Caco-2 (cell line): Measurements from ENCODE around the gene RIN3. TPM values are rescaled to one million over a fixed set of nuclear protein-coding genes. Genes with fewer than 3 reads are reported as not detected.

Experiments
- BruUV-seq: library from RNA; stranded (reverse); fragments of 400-500 nt; replicated peaks from 2 replicates; lab custom pipeline; 2021; lab: Mats Ljungman, UMichigan
- CTCF ChIA-PET: fragments of 300-600 bp; sonication (Branson Sonifier 250); formaldehyde crosslinking; loops from one replicate; lab custom pipeline; 2022; ENCODE audit warnings: antibody characterized with exemption; lab: Charles Lee
- POLR2A ChIA-PET: fragments of 300-600 bp; sonication (Branson Sonifier 250); formaldehyde crosslinking; loops from one replicate; lab custom pipeline; 2022; ENCODE audit warnings: antibody characterized with exemption; lab: Charles Lee
- DNase-seq, 2 experiments: peaks; one replicate each; pipeline versions ENCODE4 v3.0.0 to v3.0.0-alpha.2; 2020 to 2022
- H3K27me3 ChIP-seq: replicated peaks from 2 replicates; pipeline ENCODE4 v1.6.0; 2011; ENCODE audit warnings: low read length; ENCODE audit not compliant: control insufficient read depth, insufficient read depth
- H3K36me3 ChIP-seq: 2 replicates; pipeline ENCODE4 v1.5.1; 2011; ENCODE audit warnings: low read length; ENCODE audit not compliant: control insufficient read depth, insufficient read depth
- H3K4me1 ChIP-seq: fragments of 250-450 bp; sonication (Bioruptor Pico); 2 replicates; pipeline ENCODE4 v1.5.1; 2020; ENCODE audit warnings: mild to moderate bottlenecking
- H3K4me3 ChIP-seq: 2 replicates; pipeline ENCODE4 v1.5.1; 2011; ENCODE audit warnings: low read depth, mild to moderate bottlenecking, control low read depth, low read length
- H3K9me3 ChIP-seq: fragments of 250-450 bp; sonication (Bioruptor Pico); 2 replicates; pipeline ENCODE4 v1.5.1; 2020; ENCODE audit warnings: mild to moderate bottlenecking, moderate library complexity
- H3K27ac Mint-ChIP-seq: one replicate; pipeline ENCODE4 v1.8.0; 2022; ENCODE audit warnings: mixed read lengths; ENCODE audit not compliant: unreplicated experiment
- H3K27me3 Mint-ChIP-seq: one replicate; pipeline ENCODE4 v1.8.0; 2022; ENCODE audit warnings: mixed read lengths; ENCODE audit not compliant: insufficient read depth, unreplicated experiment
- H3K36me3 Mint-ChIP-seq: one replicate; pipeline ENCODE4 v1.8.0; 2022; ENCODE audit warnings: mild to moderate bottlenecking, mixed read lengths; ENCODE audit not compliant: insufficient read depth, unreplicated experiment
- H3K4me1 Mint-ChIP-seq: one replicate; pipeline ENCODE4 v1.8.0; 2022; ENCODE audit warnings: low read depth, mixed read lengths; ENCODE audit not compliant: unreplicated experiment
- H3K4me3 Mint-ChIP-seq: one replicate; pipeline ENCODE4 v1.8.0; 2022; ENCODE audit warnings: mild to moderate bottlenecking, moderate library complexity, mixed read lengths; ENCODE audit not compliant: unreplicated experiment
- H3K9me3 Mint-ChIP-seq: one replicate; pipeline ENCODE4 v1.8.0; 2022; ENCODE audit warnings: mixed read lengths; ENCODE audit not compliant: unreplicated experiment
- intact Hi-C: fragments of 100-400 bp; cut with micrococcal nuclease; formaldehyde crosslinking; loops from one replicate; pipeline ENCODE4 v1.10.0; 2022; ENCODE audit not compliant: unreplicated experiment
- total RNA-seq: library from RNA; stranded (reverse); gene quantifications from 2 replicates; pipeline ENCODE4 v1.2.3, GENCODE V29; 2022
- TF ChIP-seq, protein P1 (sequence below), 2 experiments: fragments of 200-600 bp in 1 of 2; IDR thresholded peaks; 1 replicate in 1 of 2; 2 replicates in 1 of 2; pipeline versions ENCODE4 v1.5.1 to v1.8.0; 2011 to 2022; ENCODE audit warnings: antibody characterized with exemption in 1 of 2, control low read depth in 1 of 2, inconsistent platforms in 1 of 2, low read depth in 1 of 2, low read length in 1 of 2, mild to moderate bottlenecking in 1 of 2, moderate library complexity in 1 of 2; ENCODE audit not compliant: insufficient read depth in 1 of 2, severe bottlenecking in 1 of 2, unreplicated experiment in 1 of 2

Gene RIN3
- total RNA-seq, 1 experiment from 2014 or later: 20.7 TPM

DNA sequence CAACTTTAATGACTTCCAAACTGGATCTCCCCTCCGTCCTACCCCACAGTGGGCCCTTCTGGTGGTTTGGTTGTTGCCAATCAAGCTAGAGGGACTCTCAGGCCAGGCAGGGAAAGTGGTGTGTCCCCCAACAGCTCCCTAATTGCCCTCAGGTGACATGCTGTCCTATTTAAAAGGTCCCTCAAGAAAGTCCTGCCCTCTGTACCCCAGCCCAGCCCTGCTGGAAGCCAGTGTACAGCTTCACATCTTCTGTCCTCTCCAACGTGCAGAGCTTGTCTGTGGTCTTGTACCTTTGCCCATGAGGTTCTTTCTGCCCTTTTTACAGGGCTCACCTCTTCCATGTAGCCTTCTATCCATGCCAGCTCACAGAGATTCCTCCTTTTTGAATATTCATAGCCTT is 4.2 kb downstream of the RIN3 start:
- TF ChIP-seq, protein P1, sequence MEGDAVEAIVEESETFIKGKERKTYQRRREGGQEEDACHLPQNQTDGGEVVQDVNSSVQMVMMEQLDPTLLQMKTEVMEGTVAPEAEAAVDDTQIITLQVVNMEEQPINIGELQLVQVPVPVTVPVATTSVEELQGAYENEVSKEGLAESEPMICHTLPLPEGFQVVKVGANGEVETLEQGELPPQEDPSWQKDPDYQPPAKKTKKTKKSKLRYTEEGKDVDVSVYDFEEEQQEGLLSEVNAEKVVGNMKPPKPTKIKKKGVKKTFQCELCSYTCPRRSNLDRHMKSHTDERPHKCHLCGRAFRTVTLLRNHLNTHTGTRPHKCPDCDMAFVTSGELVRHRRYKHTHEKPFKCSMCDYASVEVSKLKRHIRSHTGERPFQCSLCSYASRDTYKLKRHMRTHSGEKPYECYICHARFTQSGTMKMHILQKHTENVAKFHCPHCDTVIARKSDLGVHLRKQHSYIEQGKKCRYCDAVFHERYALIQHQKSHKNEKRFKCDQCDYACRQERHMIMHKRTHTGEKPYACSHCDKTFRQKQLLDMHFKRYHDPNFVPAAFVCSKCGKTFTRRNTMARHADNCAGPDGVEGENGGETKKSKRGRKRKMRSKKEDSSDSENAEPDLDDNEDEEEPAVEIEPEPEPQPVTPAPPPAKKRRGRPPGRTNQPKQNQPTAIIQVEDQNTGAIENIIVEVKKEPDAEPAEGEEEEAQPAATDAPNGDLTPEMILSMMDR (IDR thresholded peaks at IDR 0.05; ENCODE audit: insufficient read depth in 1 of 2, low read depth in 1 of 2, low read length in 1 of 2, severe bottlenecking in 1 of 2, unreplicated experiment in 1 of 2): no peak
- no peak overlapping the region for H3K4me3 ChIP-seq
- ChIA-PET POLR2A (no interaction called here), CTCF (no interaction called here)
- H3K4me1 ChIP-seq: peaks cover 7% of the 10 kb centered on the region; the same call in 1 of the 2 replicates
- no TSS peak for BruUV-seq
- Mint-ChIP-seq H3K4me3 (no peak overlapping the region), H3K36me3 (peaks cover 12% of the 10 kb centered on the region), H3K4me1 (peaks cover 5% of the 10 kb centered on the region), H3K27ac (no peak overlapping the region), H3K27me3 (no peaks in the 10 kb centered on the region), H3K9me3 (peaks cover 10% of the 10 kb centered on the region)
- no peak for DNase-seq
- no peaks in the 10 kb centered on the region for H3K27me3 ChIP-seq
- H3K36me3 ChIP-seq: no peaks in the 10 kb centered on the region
- intact Hi-C loops: no loop called here
- no peaks in the 10 kb centered on the region for H3K9me3 ChIP-seq

DNA sequence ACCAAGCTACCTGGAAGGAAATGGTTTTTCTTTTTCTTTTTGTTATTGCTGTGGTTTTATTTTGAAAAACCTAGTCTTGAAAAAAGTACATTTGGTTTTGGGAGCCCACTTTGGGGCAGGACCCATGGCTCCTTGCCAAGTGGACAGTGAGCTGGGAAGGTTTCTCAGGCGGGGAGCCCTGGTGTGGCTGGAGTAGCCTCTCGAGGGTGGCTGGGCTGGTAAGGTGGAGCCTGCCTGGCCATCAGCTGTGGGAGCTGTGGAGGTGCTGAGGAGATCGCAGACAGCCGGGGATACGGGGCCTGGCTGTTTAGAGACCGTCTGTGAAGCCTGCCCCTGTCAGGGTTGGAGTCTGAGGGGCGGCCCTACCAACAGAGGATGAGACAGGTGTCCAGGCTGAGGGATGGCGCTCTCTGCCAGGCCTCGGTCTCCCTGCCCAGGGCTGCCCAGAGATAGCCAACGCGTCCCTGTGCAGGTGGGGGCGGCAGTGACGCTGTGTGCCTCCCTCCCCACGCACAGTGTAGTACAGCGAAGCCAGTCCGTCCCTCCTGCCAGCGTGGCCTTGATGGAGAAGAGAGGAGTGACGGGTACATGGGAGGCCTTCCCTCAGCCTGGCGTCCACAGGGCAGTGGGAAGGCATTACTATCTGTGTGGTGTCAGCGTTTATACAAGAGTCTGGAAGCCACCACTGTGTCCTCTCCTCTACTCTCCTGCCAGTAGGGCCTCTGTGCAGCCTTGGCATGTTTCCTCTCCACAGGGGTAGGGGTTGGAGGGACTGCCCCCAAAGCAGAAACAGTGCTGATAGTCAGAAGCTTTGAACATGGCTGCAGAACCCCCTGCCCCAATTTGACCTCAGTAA is 5.9 kb downstream of the RIN3 start:
- ChIA-PET CTCF (no interaction called here), POLR2A (no interaction called here)
- H3K4me3 Mint-ChIP-seq: no peak overlapping the region
- no TSS peak for BruUV-seq
- H3K27me3 ChIP-seq: no peaks in the 10 kb centered on the region
- H3K36me3 Mint-ChIP-seq: peaks cover 12% of the 10 kb centered on the region
- H3K9me3 Mint-ChIP-seq: peaks cover 10% of the 10 kb centered on the region
- DNase-seq: no peak
- no peaks in the 10 kb centered on the region for H3K36me3 ChIP-seq
- intact Hi-C loops: no loop called here
- peaks cover 5% of the 10 kb centered on the region for H3K4me1 Mint-ChIP-seq
- peaks cover 1% of the 10 kb centered on the region; the same call in 1 of the 2 replicates for H3K4me1 ChIP-seq
- TF ChIP-seq, protein P1 (IDR thresholded peaks at IDR 0.05; ENCODE audit: insufficient read depth in 1 of 2, low read depth in 1 of 2, low read length in 1 of 2, severe bottlenecking in 1 of 2, unreplicated experiment in 1 of 2): no peak
- H3K9me3 ChIP-seq: no peaks in the 10 kb centered on the region
- H3K27me3 Mint-ChIP-seq: no peaks in the 10 kb centered on the region
- H3K27ac Mint-ChIP-seq: no peak overlapping the region
- H3K4me3 ChIP-seq: no peak overlapping the region

DNA sequence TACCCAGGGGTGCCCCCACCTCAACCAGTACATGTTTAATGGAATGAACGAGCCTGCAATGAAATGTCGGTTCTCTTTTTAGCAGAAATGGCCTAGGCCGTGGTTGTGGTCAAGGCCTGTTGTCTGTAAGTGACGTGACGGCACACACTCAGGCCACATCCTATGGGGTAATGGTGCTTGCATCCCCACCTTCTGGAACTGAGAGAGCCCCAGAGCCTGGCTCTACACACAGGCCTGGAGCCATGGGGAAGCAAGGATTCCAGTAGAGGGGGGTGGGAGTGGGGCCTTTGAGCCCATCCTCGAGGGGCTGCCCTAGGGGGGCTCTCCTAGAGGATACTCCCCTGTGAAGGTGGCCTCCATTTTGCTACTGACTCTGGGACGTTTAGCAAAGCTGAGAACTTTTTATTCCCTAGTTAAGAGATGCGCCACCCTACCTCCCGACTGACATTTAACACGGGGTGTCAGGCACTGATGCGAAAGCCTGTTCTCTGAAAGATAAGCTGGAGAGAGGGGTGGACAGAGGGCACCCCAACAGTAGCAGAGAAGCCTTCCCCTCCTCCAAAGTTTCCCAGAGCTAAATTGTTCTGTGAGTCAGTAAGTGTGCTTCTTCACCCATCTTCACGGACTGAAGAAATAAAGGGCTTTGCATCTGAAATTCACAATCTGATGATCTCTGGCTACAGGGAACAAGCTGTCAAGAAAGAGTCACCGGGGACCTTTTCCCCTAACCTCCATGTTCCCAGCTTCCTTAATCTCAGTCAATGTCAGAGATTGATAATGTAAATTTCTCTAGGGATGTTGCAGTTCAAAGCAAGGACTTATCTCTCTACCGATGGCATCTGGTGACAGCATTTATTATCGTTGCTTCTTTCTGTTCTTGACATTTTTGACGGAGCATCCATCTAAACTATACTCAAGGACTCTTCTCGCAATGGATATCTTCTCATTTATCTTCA is 6.8 kb downstream of the RIN3 start:
- H3K27me3 ChIP-seq: no peaks in the 10 kb centered on the region
- intact Hi-C loops: no loop called here
- peaks cover 12% of the 10 kb centered on the region for H3K36me3 Mint-ChIP-seq
- no peaks in the 10 kb centered on the region for H3K36me3 ChIP-seq
- no peaks in the 10 kb centered on the region for H3K9me3 ChIP-seq
- BruUV-seq: no TSS peak
- no peak overlapping the region for H3K4me3 ChIP-seq
- no peak for DNase-seq
- H3K9me3 Mint-ChIP-seq: peaks cover 10% of the 10 kb centered on the region
- CTCF ChIA-PET: no interaction called here
- TF ChIP-seq, protein P1 (IDR thresholded peaks at IDR 0.05; ENCODE audit: insufficient read depth in 1 of 2, low read depth in 1 of 2, low read length in 1 of 2, severe bottlenecking in 1 of 2, unreplicated experiment in 1 of 2): no peak
- H3K27ac Mint-ChIP-seq: no peak overlapping the region
- POLR2A ChIA-PET: no interaction called here
- H3K4me1 ChIP-seq: no peaks in the 10 kb centered on the region
- no peaks in the 10 kb centered on the region for H3K27me3 Mint-ChIP-seq
- H3K4me3 Mint-ChIP-seq: no peak overlapping the region
- peaks cover 5% of the 10 kb centered on the region for H3K4me1 Mint-ChIP-seq
